GM12864 (cell line): Measurements from ENCODE around the gene HS2ST1.

Source experiments
- DNase-seq: peaks from one replicate; pipeline ENCODE4 v3.0.0-alpha.2; 2011; ENCODE audit warnings: low read depth
- H3K4me3 ChIP-seq: 2 replicates; pipeline ENCODE4 v1.5.1; 2011; ENCODE audit warnings: mild to moderate bottlenecking, low read depth, low read length, control low read depth
- CTCF ChIP-seq: IDR thresholded peaks from 2 replicates; pipeline ENCODE4 v1.5.1; 2011; ENCODE audit warnings: low read depth, mild to moderate bottlenecking, moderate library complexity, low read length, control low read depth, inconsistent platforms; ENCODE audit errors: missing control alignments

The HS2ST1 gene

GRCh38 chr1:86993269-86993985 is 79.0 kb downstream of the HS2ST1 start:
- no peak overlapping the region for H3K4me3 ChIP-seq
- no peak for TF ChIP-seq CTCF
- no peak for DNase-seq

GRCh38 chr1:86994061-86994460 is 79.6 kb downstream of the HS2ST1 start:
- no peak for TF ChIP-seq CTCF
- no peak overlapping the region for H3K4me3 ChIP-seq
- no peak for DNase-seq

GRCh38 chr1:86997538-86997937 is 83.1 kb downstream of the HS2ST1 start:
- DNase-seq: no peak
- H3K4me3 ChIP-seq: no peak overlapping the region
- no peak for TF ChIP-seq CTCF

GRCh38 chr1:86998280-86998679 is 83.8 kb downstream of the HS2ST1 start:
- no peak overlapping the region for H3K4me3 ChIP-seq
- no peak for DNase-seq
- no peak for TF ChIP-seq CTCF

- H3K4me3 ChIP-seq: no peak overlapping the region
- no peak for DNase-seq
- no peak for TF ChIP-seq CTCF
These were observed 84.3 kb downstream of the HS2ST1 start for GRCh38 chr1:86998727-86999126.

GRCh38 chr1:87000460-87000859 is 86.0 kb downstream of the HS2ST1 start:
- TF ChIP-seq CTCF: no peak
- no peak for DNase-seq

GRCh38 chr1:87004857-87005256 is 90.4 kb downstream of the HS2ST1 start:
- TF ChIP-seq CTCF: no peak
- H3K4me3 ChIP-seq: no peak overlapping the region
- no peak for DNase-seq

More at GRCh38 chr1:87000460-87000859, 86.0 kb downstream of the HS2ST1 start:
- H3K4me3 ChIP-seq: no peak overlapping the region
